GM23338 (cell line): ENCODE data around the gene IMPG1.

ENCODE experiments used
- CTCF ChIP-seq, 2 experiments: fragments of 200-600 bp in 1 of 2; sonication (generic) in 1 of 2; conservative IDR thresholded peaks; 2 replicates each; pipeline versions ENCODE4 v1.5.1 to v1.6.1; 2016 to 2017; ENCODE audit warnings: antibody characterized with exemption in 2 of 2, low read depth in 2 of 2, mild to moderate bottlenecking in 2 of 2, moderate library complexity in 1 of 2
- EZH2 ChIP-seq: fragments of 200-600 bp; sonication (generic); IDR thresholded peaks from one replicate; pipeline ENCODE4 v1.8.0; 2017; ENCODE audit warnings: antibody characterized with exemption, mild to moderate bottlenecking, low read depth; ENCODE audit not compliant: unreplicated experiment
- EZH2phosphoT487 ChIP-seq: fragments of 200-600 bp; sonication (generic); IDR thresholded peaks from one replicate; pipeline ENCODE4 v1.8.1; 2018; ENCODE audit warnings: antibody characterized with exemption; ENCODE audit not compliant: unreplicated experiment
- POLR2AphosphoS5 ChIP-seq: IDR thresholded peaks from 2 replicates; pipeline ENCODE4 v1.6.1; 2016; ENCODE audit warnings: antibody characterized with exemption, low read depth
- REST ChIP-seq: IDR thresholded peaks from one replicate; pipeline ENCODE4 v1.6.1; 2018; ENCODE audit warnings: antibody characterized with exemption; ENCODE audit not compliant: unreplicated experiment

- no peak for TF ChIP-seq CTCF (conservative IDR thresholded peaks at IDR 0.05; ENCODE audit: low read depth in 2 of 2)
- TF ChIP-seq REST, result no peak
- TF ChIP-seq EZH2phosphoT487, result no peak
- TF ChIP-seq POLR2AphosphoS5, result no peak
- TF ChIP-seq EZH2, result no peak
Measured at GRCh38 chr6:75936682-75937081, 135.8 kb downstream of the IMPG1 start.
